ENCODE results near the gene IRF1.

IRF1 gene

GRCh38 chr5:132474131-132474723 is 16.3 kb downstream of the IRF1 start:
- no peak for TF ChIP-seq CTCF (IDR thresholded peaks at IDR 0.05; ENCODE audit: low read depth, low read length, missing control alignments)
- in situ Hi-C loops (cut with HindIII; ENCODE audit: low sequenced_read_pairs): no loop called here
- DNase-seq (ENCODE audit: low read depth): no peak

DNA sequence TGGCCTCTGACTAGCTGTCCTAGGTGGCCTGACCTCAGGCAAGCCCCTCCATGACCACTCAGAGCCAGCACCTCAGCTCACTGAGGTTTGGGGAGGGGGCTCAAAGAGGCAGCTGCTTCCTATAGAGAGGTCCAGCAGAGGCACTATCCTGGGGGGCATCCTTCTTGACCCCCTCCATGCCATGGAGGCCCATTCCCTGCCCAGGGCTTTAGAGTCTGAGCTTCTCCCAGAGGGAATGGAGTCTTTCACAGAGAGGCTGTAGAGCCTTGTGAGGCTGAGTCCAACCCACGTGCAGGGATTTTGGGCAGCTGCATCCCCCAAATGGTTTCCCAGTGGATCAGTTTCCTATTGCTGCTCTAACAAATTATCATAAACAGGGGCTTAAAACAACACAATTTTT is 16.9 kb downstream of the IRF1 start:
- no peak for DNase-seq (ENCODE audit: low read depth)
- TF ChIP-seq CTCF (IDR thresholded peaks at IDR 0.05; ENCODE audit: low read depth, low read length, missing control alignments): no peak

More at GRCh38 chr5:132474131-132474723, 16.3 kb downstream of the IRF1 start:
- H3K4me3 ChIP-seq (ENCODE audit: low read depth, low read length): no peak overlapping the region

GRCh38 chr5:132473019-132473531 is 17.5 kb downstream of the IRF1 start:
- no peak overlapping the region for H3K4me3 ChIP-seq (ENCODE audit: low read depth, low read length)
- no peak for DNase-seq (ENCODE audit: low read depth)
- in situ Hi-C loops (cut with HindIII; ENCODE audit: low sequenced_read_pairs): no loop called here
- TF ChIP-seq CTCF (IDR thresholded peaks at IDR 0.05; ENCODE audit: low read depth, low read length, missing control alignments): no peak

More for the DNA sequence above, 16.9 kb downstream of the IRF1 start:
- in situ Hi-C loops (cut with HindIII; ENCODE audit: low sequenced_read_pairs): no loop called here
- no peak overlapping the region for H3K4me3 ChIP-seq (ENCODE audit: low read depth, low read length)

GRCh38 chr5:132472431-132472830 is 18.1 kb downstream of the IRF1 start:
- no peak for DNase-seq (ENCODE audit: low read depth)
- in situ Hi-C loops (cut with HindIII; ENCODE audit: low sequenced_read_pairs): no loop called here

DNA sequence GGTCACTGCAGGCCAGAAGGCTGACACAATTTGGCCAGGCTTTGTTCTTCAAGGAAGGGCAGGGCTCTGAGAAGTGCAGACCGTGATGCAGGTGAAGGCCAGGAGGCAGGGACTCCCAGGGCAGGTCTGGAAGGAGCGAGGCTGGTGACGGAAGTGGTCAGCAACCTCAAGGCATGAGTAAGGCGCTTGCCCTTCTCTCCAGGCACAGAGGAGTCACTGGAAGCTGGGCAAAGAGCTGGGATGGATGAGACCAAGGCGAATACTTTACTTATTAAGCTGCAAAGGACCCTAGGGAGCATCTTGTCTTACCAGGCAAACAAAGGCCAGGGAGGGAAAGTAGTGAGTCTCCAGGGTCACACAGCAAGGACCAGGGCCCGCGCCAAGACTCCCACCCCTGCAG is 18.6 kb downstream of the IRF1 start:
- no peak overlapping the region for H3K4me3 ChIP-seq (ENCODE audit: low read depth, low read length)
- no peak for DNase-seq (ENCODE audit: low read depth)

More at GRCh38 chr5:132472431-132472830, 18.1 kb downstream of the IRF1 start:
- H3K4me3 ChIP-seq (ENCODE audit: low read depth, low read length): no peak overlapping the region
- no peak for TF ChIP-seq CTCF (IDR thresholded peaks at IDR 0.05; ENCODE audit: low read depth, low read length, missing control alignments)

GRCh38 chr5:132471151-132471907 is 19.2 kb downstream of the IRF1 start:
- in situ Hi-C loops (cut with HindIII; ENCODE audit: low sequenced_read_pairs): no loop called here

More for the DNA sequence above, 18.6 kb downstream of the IRF1 start:
- no peak for TF ChIP-seq CTCF (IDR thresholded peaks at IDR 0.05; ENCODE audit: low read depth, low read length, missing control alignments)
- in situ Hi-C loops (cut with HindIII; ENCODE audit: low sequenced_read_pairs): no loop called here

More at GRCh38 chr5:132471151-132471907, 19.2 kb downstream of the IRF1 start:
- DNase-seq (ENCODE audit: low read depth): no peak
- no peak for TF ChIP-seq CTCF (IDR thresholded peaks at IDR 0.05; ENCODE audit: low read depth, low read length, missing control alignments)
- no peak overlapping the region for H3K4me3 ChIP-seq (ENCODE audit: low read depth, low read length)
